HK-2 (cell line): ENCODE results near the gene ZBTB47.

Experiments used
- DNase-seq: peaks from one replicate; pipeline ENCODE4 v3.0.0-alpha.2; 2018; ENCODE audit not compliant: unreplicated experiment

ZBTB47 gene

DNA sequence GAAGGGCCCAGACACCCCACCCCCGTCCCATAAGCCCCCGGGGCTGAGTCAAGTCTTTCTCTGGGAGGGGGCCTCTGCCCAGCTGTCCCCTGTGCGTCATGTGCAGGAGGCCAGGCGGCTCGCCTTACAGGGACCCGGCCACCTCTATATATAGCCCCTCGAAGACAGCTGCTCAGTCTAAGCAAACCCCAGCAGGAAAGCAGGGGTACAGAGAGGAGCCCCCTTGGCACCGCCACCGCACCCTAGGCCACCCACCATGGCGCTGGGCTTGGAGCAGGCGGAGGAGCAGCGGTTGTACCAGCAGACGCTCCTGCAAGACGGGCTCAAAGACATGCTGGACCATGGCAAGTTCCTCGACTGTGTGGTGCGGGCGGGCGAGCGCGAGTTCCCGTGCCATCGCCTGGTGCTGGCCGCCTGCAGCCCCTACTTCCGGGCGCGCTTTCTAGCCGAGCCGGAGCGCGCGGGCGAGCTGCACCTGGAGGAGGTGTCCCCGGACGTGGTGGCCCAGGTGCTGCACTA lies 31.9 kb downstream of the ZBTB47 start, which contains the start of gene KLHL40:
TSS of gene KLHL40 (plus strand) at position 175 of the 519 bp plus-strand sequence. CDS start at position 257, 82 bp downstream.
- no peak for DNase-seq

DNA sequence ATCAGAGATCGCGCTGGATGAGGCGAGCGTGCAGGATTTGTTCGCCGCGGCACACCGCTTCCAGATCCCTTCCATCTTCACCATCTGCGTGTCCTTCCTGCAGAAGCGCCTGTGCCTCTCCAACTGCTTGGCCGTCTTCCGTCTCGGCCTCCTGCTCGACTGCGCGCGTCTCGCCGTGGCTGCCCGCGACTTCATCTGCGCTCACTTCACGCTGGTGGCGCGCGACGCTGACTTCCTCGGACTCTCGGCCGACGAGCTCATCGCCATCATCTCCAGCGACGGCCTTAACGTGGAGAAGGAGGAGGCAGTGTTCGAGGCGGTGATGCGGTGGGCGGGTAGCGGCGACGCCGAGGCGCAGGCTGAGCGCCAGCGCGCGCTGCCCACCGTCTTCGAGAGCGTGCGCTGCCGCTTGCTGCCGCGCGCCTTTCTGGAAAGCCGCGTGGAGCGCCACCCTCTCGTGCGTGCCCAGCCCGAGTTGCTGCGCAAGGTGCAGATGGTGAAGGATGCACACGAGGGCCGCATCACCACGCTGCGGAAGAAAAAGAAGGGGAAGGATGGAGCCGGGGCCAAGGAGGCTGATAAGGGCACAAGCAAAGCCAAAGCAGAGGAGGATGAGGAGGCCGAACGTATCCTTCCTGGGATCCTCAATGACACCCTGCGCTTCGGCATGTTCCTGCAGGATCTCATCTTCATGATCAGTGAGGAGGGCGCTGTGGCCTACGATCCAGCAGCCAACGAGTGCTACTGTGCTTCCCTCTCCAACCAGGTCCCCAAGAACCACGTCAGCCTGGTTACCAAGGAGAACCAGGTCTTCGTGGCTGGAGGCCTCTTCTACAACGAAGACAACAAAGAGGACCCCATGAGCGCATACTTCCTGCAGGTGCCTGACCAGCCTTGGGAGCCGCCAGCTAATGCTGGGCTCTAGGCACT lies 32.7 kb downstream of the ZBTB47 start:
- no peak for DNase-seq

DNA sequence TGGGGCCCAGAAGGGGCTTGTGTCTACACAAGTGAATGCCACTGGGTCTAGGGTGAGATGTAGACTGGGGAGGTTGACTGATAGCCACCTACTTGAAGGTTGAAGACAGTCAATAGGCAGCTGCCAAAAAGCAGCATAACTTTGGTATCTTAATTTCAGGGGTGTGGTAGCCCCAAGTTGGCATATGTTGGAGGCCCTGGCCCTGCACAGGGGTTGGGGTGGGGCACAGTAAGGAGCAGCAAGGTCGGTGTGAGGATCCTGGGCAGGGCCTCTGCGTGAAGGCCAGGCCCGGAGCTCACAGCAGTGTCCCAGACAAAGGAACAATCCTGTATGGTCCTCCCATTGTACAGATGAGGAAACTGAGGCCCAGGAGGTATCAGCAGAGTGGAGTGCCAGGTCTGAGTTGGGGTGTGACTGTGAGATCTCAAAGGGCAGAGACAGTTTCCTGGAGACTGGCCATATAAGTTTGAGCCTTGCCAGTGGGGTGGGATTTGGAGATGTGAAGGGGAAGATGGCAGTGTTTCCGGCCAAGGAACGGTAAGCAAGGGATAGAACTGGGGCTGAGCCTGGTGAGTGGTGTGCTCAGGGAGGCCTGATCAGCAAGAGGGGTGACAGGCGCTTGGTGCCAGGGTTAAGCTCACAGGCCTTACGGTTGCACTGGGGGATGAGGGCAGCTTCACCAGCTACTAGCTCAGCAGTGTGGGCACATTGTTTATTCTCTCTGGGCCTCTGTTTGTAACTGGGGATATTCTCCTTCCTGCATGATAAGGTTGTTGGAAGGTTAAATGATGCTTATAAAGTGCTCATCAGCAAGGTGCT lies 33.5 kb downstream of the ZBTB47 start:
- DNase-seq = no peak

DNA sequence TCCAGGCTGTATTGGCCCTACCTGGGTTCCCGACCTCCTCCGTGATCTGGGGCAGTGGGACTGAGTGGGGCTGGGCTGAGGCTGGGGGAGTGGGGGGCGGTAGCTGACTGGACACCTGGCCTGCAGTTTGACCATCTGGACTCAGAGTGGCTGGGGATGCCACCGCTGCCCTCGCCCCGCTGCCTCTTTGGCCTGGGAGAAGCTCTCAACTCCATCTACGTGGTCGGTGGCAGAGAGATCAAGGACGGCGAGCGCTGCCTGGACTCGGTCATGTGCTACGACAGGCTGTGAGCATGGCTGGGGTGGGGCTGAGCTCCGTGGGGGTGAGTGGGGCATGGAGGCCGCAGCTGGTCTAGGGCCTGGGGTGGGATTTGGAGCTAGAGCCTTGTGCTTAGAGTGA lies 34.5 kb downstream of the ZBTB47 start:
- DNase-seq = no peak

DNA sequence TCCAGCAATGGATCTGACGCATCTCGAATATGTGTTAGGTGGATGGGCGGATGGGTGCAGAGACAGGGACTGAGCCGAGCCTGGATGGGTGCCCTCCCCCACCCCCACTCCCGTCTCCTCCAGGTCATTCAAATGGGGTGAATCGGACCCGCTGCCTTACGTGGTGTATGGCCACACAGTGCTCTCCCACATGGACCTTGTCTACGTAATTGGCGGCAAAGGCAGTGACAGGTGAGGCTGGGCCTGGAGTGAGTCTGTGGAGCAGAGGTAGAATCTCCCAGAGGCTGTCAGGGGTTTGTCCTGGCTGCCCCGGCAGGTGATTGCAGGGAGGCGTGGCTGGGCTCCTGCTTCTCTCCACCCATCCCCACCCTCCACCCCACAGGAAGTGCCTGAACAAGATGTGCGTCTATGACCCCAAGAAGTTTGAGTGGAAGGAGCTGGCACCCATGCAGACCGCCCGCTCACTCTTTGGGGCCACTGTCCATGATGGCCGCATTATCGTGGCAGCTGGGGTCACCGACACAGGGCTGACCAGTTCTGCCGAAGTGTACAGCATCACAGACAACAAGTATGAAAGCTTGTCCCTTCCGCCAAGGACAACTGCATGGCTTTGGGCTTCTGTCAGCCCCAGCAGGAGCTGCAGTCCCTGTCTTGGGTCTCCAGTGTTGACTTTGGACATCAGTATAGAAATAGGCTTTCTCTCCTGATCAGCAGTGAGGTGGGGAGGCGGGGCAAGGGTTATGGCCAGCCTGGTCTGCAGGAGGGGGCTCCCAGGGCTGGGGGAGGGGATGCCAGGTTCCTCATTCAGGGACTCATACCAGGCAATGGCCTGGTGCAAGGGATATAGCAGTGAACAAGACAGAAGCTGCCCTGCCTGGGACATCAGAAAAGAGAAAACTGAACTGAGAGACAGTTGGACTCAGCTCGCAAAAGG lies 35.3 kb downstream of the ZBTB47 start:
- DNase-seq = no peak

DNA sequence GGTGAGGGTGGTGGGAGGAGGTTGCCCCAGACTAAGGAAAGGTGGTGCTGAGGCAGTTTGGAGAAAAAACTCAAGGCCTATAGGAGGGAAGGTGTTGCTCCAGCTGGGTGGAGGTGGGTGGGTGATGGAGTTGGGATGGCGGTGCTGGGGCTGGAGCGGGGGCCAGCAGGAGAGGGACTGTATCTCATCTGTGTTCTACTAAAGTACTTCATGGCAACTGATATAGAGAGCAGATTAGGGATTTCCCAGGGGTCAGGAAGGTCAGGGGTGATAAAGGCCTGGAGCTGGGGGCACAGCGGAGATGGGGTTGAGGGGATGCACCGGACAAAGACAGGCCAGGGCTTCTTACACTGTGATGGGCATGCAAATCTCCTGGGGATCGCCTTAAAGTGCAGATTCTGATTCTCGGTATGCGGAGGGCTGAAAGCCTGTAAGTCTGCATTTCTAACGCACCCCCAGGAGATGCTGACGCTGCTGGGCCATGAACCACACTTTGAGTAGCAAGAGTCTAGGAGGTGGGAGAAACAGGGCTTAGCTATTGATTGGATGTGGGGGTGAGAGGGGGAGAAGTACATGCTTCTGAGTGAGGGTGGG lies 36.0 kb downstream of the ZBTB47 start:
- DNase-seq = no peak

DNA sequence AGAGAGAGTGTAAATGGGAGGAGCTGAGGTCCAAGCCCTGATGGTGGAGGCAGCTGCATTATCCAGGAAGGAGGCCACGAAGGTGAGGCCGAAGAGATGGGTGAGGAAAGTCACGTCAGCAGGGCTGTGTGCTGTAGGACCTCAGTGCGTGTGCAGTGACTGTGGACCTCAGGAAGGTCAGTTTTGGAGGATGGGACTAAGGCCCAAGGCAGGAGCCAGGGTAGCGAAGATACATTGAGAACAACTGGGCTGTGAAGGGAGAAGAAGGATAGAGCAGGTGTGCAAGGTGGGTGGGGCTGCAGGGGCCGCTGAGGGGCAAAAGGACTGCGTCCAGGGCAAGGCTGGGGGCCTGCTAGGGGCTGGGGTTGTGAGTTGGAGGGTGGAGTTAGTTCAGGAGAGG lies 36.7 kb downstream of the ZBTB47 start:
- no peak for DNase-seq

DNA sequence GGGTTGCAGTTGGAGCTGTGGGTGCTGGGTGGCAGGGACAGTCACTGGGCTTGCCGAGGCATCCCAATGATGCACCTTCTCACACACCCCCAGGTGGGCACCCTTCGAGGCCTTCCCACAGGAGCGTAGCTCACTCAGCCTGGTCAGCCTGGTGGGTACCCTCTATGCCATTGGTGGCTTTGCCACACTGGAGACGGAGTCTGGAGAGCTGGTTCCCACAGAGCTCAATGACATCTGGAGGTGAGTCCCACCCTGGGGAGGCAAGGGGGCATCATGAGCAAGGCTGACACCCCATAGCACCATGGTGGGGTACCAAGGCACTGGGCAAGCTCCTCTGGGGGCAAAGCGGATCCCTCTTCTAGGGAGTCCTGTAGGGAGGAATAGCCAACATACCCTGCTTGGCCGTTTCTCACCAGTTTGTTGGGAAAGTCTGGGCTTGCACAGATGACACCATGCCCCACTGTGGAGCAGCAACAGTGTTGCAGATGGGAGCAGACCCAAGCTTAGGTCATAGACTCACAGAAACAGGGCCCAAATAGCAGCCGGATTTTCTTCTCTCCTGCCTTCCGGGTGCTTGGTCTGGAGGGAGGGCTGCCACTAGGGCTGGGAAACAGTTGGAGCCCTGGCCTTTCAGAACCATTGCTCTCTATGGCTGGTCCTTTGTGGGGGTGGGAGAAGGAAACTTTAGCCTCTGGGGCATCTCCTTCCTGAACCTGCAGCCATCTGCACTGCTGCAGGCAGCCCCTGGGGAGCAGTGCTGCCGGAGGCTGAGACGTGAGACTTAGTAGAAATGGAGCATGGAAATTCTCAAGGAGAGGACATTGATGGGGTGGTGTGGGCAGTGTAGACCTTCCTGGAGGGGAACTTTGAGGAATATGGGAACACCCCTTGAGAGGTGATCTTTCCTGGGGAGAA lies 37.5 kb downstream of the ZBTB47 start:
- DNase-seq = no peak

DNA sequence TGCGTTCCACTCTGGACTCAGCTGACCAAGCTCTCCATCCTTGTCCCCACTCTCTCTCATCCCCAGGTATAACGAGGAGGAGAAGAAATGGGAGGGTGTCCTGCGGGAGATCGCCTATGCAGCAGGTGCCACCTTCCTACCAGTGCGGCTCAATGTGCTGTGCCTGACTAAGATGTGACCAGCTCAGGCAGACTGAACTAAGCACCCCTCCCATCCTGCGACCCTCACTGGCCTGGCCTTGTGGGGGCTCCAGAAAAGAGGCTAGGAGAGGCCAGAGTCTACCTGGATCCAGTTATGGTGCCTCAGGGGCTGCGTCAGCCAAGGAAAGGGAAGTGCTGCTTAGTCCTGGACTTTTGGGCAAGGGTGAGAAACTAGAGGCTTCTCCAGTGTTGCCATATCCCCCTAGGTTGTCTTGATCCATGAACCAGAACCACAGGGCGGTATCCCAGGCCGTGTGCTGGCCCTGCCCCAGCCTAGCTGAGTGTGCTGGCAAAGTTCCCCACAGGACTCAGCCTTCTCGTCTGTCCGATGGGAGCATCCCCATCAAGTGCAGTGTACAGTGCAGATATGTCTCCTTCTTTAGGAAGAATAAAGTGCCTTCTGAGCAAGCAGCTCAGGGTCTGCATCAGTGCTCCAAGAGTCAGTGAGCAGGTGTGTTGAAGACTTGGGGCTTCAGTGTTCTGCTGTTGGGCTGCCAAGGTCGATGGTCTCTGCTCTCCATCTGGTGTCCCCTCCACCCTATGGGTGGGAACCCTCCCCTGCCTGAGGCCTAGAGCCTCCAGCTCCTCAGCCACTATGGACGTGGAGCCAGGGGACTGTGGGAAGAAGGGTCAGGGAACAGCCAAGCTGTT lies 38.5 kb downstream of the ZBTB47 start:
- no peak for DNase-seq

DNA sequence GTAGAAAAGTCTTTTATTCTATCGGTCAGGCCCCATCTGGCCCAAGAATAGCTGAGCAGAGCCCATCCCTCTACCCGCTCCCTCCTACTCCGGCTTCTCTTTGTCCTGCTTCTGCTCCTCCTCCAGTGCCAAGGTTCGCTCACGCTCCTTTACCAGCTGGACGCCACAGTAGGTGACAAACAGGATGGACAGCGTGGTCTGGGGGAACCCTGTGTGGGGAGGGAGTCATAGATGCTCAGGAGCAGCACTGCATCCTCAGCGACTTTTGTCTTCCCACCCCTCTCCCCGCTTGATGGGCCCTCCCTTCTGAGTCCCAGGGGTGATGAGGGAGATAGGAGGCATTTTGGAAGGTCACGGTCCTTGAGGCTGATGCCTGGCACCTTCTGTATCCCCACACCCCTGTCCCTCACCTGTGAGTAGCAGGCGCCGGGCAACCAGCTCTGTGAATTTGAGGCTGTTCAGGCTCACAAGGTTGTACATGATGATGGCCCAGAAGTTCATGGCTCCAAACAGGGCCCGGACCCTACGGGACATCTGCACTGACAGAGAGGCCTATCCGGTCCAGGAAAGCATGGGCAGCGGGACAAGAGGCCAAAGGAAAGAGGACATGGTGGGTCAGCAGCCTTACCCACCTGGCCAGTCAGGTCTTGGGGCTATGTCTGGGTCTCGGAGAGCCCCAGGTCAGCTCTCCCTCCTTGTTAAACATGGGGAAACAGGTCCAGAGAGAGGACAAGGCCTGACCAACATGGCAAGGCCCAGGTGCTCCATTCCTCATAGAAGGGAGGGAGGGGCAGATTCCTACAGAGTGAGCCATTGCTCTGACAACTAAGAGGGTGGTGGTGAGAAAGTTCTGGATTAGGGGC lies 39.4 kb downstream of the ZBTB47 start:
- no peak for DNase-seq

DNA sequence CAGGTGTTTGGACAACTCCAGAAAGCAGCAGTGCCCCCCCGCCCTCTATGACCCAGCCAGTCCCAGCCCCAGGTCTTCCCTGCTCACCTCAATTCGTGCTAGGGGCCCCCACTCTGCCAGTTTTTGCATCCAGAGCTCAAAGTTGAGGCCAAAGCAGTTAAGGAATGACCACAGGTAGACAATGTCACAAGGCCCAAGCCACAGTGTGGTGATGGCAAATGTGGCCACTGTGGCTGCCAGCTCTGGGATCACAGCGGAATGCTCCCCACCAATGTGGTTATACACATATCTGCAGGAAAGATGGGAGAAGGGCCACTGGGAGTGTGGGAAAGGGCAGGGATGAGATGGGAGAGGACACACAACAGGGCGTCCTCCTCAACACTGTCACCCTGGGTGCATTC lies 40.0 kb downstream of the ZBTB47 start:
- DNase-seq = no peak

DNA sequence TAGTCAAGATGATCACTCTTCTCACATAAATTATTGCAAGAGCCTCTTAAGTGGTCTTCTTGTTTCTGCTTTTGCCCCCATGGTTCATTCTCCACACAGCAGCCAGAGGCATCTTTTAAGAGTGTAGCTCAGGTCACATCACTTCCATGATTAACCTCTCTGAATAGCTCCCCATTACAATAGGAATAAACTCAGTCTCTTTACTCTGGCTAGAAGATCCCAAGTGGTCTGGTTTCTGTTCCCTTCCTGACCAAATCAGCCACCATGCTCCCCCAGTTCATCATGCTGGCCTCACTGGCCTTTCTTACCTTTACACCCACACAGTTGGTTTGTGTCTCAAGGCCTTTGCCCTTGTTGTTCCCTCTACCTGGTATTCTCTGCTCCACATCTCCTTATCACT lies 40.9 kb downstream of the ZBTB47 start:
- DNase-seq = no peak

DNA sequence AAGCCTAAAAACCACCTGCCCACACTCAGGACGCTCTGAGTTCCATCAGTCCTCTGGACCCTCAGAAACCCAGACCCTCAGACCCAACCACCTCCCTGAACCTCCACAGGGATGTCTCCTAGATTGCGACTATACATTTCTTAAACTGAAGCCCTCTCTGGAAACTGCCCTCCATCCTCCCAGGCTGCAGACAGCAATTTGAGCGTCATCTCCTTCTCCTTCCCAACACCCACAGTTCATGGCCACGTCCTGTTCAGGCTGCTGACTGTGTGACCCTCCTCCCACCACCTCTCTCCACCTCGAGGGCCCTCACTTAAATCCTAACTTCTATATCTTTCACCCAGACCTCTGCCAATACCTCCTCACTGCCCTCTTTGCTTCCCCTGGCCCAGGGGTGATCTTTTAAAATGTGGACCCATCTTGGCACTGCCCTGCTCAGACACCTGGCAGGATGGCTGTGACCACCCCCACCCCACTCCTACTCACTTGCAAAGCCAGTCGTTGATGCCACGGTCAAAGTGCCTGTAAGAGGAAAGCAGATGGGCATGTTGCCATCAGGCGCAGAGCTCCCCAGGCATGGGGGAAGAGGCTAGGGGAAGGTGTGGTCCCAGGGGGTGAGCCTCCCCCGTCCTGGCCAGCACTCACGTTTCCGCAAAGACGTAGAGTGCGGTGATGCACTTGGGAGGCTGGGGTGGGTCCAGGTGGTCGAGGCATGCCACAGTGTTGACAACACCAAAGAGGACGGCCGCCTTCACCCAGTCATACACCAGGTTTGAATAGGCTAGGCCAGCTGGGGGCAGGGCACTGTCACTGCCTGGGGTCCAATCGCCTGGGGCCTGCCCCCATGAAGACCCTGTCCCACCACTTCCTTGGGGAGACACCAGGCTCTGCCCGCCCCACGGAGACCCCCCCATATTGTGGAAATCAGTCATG lies 43.1 kb downstream of the ZBTB47 start:
- no peak for DNase-seq

DNA sequence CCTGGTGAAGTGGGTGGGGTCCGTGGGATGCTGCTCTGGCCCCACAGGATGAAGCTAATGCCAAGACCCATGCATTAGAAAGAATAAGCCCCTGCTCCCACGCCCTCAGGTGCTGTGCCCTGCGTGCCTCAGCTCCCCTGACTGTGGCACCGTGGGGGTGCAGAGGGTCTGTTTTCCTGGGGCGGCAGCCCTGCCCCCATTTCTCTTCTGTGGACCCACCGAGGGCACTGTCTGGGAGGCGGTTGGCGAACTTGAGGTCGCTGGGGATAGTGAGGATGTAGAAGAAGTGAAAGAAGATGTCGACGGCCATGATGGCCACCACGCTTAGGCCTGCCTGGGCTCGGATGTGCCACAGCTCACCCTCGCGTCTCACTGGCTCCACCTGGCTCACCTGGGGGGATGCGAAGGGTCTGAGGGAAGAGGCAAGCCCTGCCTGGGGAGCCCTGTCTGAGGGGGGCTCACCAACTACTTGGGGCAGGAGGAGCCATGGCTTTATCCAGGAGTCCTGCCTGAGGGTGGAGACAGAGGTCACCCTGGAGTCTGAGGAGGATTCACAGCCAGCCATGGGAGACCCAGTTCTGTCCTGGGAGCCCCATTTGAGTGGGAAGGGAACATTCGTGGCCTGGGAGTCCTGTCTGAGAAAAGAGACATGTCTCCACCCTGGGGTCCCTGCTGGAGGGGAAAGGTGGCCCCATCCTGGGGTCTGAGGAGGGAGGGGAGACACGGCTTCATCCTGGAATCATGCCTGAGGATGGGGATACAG lies 44.0 kb downstream of the ZBTB47 start:
- no peak for DNase-seq

DNA sequence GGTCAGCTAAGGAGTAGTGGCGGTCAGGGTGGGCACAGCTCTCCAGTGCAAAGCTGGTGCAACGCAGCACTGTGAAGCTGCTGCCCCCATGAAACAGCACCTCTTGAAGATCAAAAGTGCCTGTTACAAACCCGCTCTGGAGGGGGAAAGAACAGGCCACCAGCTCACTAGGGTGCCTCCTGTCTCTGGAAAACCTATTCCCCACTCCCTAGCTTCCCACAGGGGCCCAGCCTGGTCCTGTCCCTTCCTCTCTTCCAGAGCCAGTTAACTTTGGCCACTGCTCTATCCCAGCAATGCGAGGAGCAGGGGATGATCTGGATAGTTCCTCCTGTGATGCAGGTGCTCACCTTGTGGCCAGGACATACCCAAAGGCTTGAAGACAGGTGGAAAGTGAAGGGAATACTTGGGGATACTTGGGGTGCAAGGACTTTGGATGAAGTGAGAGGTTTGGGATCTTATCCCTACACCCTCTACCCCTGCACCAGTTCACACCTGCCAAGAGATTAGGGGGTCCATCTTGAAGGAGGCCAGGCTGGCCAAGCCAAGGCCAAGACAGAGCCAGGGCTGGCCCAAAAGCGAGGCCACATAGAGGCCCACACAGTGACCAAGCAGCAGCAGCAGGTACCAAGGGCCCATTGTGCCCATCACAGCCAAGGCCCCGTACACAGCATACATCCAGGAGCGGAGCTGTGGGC lies 44.9 kb downstream of the ZBTB47 start:
- no peak for DNase-seq

DNA sequence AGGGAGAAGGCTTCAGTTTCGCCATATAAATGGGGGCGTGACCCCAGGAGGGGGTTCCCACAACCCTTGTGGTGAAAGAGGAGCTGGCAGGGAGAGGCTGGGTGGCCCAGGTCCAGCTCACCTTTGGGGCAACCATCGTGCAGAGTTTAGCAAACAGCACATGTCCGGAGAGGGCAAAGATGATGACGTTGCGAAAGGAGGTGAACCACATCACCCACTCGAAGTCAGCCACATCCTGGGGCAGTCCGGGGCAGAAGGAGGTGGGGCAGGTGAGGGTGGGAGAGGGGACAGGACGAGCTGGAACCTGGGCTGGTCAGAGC lies 45.4 kb downstream of the ZBTB47 start:
- DNase-seq = no peak
